ENCODE results near the gene CYP24A1.

DNA sequence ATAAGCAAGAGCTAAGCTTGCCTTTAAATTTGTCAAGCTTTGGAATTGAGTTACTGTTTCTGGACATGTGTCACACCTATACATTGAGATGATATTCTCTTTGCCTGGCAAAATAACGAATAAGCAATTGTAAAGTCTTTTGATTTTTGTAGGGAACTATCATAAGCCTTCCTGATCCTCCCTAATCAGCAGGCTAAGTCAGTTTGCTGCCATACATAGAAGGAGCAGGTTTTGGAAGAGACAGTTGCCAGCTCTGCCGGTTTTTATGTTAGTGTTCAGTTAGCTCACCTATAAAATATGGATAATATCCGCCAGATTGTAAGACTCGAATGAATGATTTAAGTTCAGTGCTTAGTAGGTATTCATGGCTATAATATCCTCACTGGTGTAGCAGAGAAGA, 69.0 kb downstream of the CYP24A1 start:
- no peak for TF ChIP-seq POLR2A (IDR thresholded peaks at IDR 0.05)
- TF ChIP-seq, protein P1, sequence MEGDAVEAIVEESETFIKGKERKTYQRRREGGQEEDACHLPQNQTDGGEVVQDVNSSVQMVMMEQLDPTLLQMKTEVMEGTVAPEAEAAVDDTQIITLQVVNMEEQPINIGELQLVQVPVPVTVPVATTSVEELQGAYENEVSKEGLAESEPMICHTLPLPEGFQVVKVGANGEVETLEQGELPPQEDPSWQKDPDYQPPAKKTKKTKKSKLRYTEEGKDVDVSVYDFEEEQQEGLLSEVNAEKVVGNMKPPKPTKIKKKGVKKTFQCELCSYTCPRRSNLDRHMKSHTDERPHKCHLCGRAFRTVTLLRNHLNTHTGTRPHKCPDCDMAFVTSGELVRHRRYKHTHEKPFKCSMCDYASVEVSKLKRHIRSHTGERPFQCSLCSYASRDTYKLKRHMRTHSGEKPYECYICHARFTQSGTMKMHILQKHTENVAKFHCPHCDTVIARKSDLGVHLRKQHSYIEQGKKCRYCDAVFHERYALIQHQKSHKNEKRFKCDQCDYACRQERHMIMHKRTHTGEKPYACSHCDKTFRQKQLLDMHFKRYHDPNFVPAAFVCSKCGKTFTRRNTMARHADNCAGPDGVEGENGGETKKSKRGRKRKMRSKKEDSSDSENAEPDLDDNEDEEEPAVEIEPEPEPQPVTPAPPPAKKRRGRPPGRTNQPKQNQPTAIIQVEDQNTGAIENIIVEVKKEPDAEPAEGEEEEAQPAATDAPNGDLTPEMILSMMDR (IDR thresholded peaks at IDR 0.05 in 4 of 5, conservative IDR thresholded peaks at IDR 0.05 in 1 of 5): no peak
